Nephron (organoid): ENCODE data around the gene OLFML2B.

Source experiments
- H3K27ac Mint-ChIP-seq, 3 experiments: 2 replicates each; pipeline ENCODE4 v1.8.0; 2020; ENCODE audit warnings: mixed read lengths in 3 of 3, mild to moderate bottlenecking in 2 of 3, moderate library complexity in 1 of 3
- H3K27me3 Mint-ChIP-seq: 2 replicates; pipeline ENCODE4 v1.8.0; 2021; ENCODE audit warnings: low read depth, mild to moderate bottlenecking, moderate library complexity, mixed read lengths
- H3K36me3 Mint-ChIP-seq: 2 replicates; pipeline ENCODE4 v1.8.0; 2020; ENCODE audit warnings: low read depth, mixed read lengths
- H3K4me1 Mint-ChIP-seq: 2 replicates; pipeline ENCODE4 v1.8.0; 2020; ENCODE audit warnings: mixed read lengths
- H3K4me3 Mint-ChIP-seq, 3 experiments: 2 replicates each; pipeline ENCODE4 v1.8.0; 2020; ENCODE audit warnings: mild to moderate bottlenecking in 3 of 3, mixed read lengths in 3 of 3, moderate library complexity in 2 of 3
- H3K9me3 Mint-ChIP-seq: 2 replicates; pipeline ENCODE4 v1.8.0; 2020; ENCODE audit warnings: mixed read lengths
- CTCF ChIP-seq, 3 experiments: fragments of 200-600 bp; sonication (generic); IDR thresholded peaks; one replicate each; pipeline ENCODE4 v1.5.0; 2021; ENCODE audit warnings: antibody characterized with exemption in 3 of 3; ENCODE audit not compliant: unreplicated experiment in 3 of 3

Gene OLFML2B

GRCh38 chr1:161982917-161983316 lies 40.8 kb downstream of the OLFML2B start:
- Mint-ChIP-seq H3K36me3 (peaks cover 37% of the 10 kb centered on the region), H3K27ac (peak overlapping the region; percentile 48 to 69 (median 51)), H3K4me1 (peaks cover 26% of the 10 kb centered on the region), H3K9me3 (peaks cover 5% of the 10 kb centered on the region), H3K27me3 (no peaks in the 10 kb centered on the region), H3K4me3 (no peak overlapping the region)
- TF ChIP-seq CTCF (IDR thresholded peaks at IDR 0.05; ENCODE audit: unreplicated experiment in 3 of 3), result no peak

DNA sequence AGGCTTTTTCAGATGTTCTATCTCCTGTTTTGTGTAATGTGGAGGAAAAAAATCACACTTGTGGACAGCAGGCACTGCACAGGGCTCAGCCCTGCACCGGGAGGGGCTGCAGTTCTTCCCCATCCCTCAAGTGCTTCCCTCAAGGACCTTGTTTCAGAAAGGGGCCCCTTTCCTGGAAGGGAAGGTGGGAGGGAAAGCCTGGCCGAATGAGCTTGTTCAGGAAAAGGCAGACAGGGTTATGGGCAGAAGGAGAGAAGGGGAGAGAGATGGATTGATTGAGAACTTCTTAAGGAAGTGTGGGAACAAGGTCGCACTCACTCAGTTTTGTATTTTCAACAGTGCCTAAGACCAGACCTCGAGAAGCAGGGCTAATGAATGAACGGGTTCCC lies 41.2 kb downstream of the OLFML2B start:
- TF ChIP-seq CTCF (IDR thresholded peaks at IDR 0.05; ENCODE audit: unreplicated experiment in 3 of 3), result no peak
- H3K36me3 Mint-ChIP-seq, result peaks cover 37% of the 10 kb centered on the region
- peak overlapping the region; percentile 48 to 69 (median 51) for H3K27ac Mint-ChIP-seq

DNA sequence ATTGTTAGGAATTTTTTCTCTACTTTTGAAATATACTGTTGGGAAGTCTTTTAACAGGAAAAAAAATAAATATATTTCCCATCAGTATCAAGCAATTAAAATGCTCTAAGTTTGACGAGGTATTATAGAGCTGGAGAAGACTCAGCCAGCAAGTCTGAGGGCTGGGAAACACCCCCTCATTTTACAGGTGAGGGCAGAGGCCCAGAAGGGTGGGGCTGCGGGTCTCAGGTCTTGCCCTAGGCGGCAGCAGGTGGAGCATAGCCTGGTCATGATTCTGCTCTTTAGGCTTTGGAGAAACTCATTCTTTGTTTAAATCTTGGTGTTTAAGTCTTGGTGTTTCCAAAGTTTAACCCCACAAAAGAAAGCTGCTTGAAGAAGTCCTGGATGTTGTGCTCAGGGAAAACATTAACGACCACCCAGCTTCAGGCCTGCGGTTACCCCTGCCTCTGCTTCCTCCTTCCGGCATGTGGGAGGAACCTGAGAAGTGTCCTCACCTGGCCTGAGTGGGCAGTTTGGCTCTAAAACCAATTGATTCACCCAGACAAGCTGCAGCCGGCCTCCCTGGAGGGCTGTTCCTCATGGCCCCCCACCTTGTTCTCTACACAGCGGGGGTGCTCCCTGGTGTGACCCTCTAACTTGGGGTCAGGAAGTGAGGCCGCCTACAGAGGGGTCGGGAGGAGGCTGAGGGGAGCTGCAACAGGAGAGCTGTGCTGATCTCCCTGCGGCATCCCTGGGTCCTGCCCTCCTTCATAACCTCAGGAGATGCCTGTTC lies 41.7 kb downstream of the OLFML2B start:
- H3K27me3 Mint-ChIP-seq, result no peaks in the 10 kb centered on the region
- H3K4me1 Mint-ChIP-seq, result peaks cover 26% of the 10 kb centered on the region
- H3K27ac Mint-ChIP-seq, result peak overlapping the region in 1 of 3 experiments; percentile 51
- H3K36me3 Mint-ChIP-seq, result peaks cover 31% of the 10 kb centered on the region
- no peak overlapping the region for H3K4me3 Mint-ChIP-seq
- peaks cover 5% of the 10 kb centered on the region for H3K9me3 Mint-ChIP-seq
- TF ChIP-seq CTCF (IDR thresholded peaks at IDR 0.05; ENCODE audit: unreplicated experiment in 3 of 3), result no peak

More for the DNA sequence above, 41.2 kb downstream of the OLFML2B start:
- no peak overlapping the region for H3K4me3 Mint-ChIP-seq
- peaks cover 9% of the 10 kb centered on the region for H3K9me3 Mint-ChIP-seq
- H3K27me3 Mint-ChIP-seq, result no peaks in the 10 kb centered on the region
- peaks cover 26% of the 10 kb centered on the region for H3K4me1 Mint-ChIP-seq

DNA sequence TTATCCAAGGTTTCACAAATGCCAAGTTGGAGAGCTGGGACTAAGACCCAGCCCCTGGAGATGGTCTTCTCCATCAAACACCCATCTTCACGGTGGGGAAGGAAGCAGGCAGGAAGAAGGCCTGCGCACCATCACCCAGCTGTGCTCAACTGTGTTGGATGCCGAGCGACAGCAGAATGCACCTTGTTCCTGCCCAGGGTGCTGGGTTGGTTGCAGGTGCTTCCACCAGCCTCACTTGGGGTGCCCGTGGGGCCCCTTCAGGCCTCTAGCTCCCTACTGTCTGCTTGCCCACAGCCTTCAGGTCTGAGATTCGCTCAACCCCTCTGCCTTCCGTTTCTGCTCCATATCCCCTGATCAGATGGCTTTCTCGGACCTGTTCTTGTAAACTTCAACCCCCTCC lies 42.5 kb downstream of the OLFML2B start:
- Mint-ChIP-seq H3K27ac (no peak overlapping the region), H3K27me3 (no peaks in the 10 kb centered on the region), H3K9me3 (peaks cover 7% of the 10 kb centered on the region), H3K4me1 (peaks cover 24% of the 10 kb centered on the region), H3K4me3 (no peak overlapping the region), H3K36me3 (peaks cover 30% of the 10 kb centered on the region)
- TF ChIP-seq CTCF (IDR thresholded peaks at IDR 0.05; ENCODE audit: unreplicated experiment in 3 of 3), result no peak

GRCh38 chr1:161978011-161978790 lies 45.5 kb downstream of the OLFML2B start:
- Mint-ChIP-seq H3K27ac (no peak overlapping the region), H3K4me3 (no peak overlapping the region), H3K36me3 (peaks cover 10% of the 10 kb centered on the region), H3K27me3 (no peaks in the 10 kb centered on the region), H3K4me1 (peaks cover 21% of the 10 kb centered on the region), H3K9me3 (peaks cover 7% of the 10 kb centered on the region)
- no peak for TF ChIP-seq CTCF (IDR thresholded peaks at IDR 0.05; ENCODE audit: unreplicated experiment in 3 of 3)
